HepG2 (cell line): Measurements from ENCODE around the gene CCNF. TPM values are rescaled to one million over a fixed set of nuclear protein-coding genes. Genes with fewer than 3 reads are reported as not detected.

Experiments
- AGO2 ChIP-seq: fragments of 200-400 bp; formaldehyde crosslinking; optimal IDR thresholded peaks from 2 replicates; pipeline ENCODE3; 2017; ENCODE audit warnings: mild to moderate bottlenecking, low read depth, low read length, moderate library complexity
- CERS6 ChIP-seq: sonication (generic); formaldehyde crosslinking; IDR thresholded peaks from 2 replicates; pipeline ENCODE4 v1.5.0; 2020; ENCODE audit warnings: missing genetic modification reagents
- FOXO1 ChIP-seq: sonication (generic); formaldehyde crosslinking; IDR thresholded peaks from 2 replicates; pipeline ENCODE4 v1.4.0; 2020; ENCODE audit warnings: missing genetic modification reagents
- GABPA ChIP-seq, 2 experiments: IDR thresholded peaks; 2 replicates each; pipeline ENCODE4 v1.6.1; 2011 to 2016; ENCODE audit warnings: low read depth in 2 of 2, low read length in 1 of 2, missing biosample characterization in 1 of 2, missing genetic modification characterization in 1 of 2
- GATAD2A ChIP-seq: IDR thresholded peaks from 2 replicates; pipeline ENCODE4 v1.6.1; 2016
- HDAC1 ChIP-seq: sonication (generic); formaldehyde crosslinking; IDR thresholded peaks from 2 replicates; pipeline ENCODE4 v1.5.1; 2020; ENCODE audit warnings: mild to moderate bottlenecking, missing genetic modification reagents
- HNRNPUL1 ChIP-seq: fragments of 200-400 bp; formaldehyde crosslinking; IDR thresholded peaks from 2 replicates; pipeline ENCODE4 v1.6.1; 2017; ENCODE audit warnings: low read depth, mild to moderate bottlenecking, low read length, moderate library complexity
- NAIF1 ChIP-seq: sonication (generic); formaldehyde crosslinking; IDR thresholded peaks from 2 replicates; pipeline ENCODE4 v1.5.0; 2020; ENCODE audit warnings: mild to moderate bottlenecking, missing genetic modification reagents, borderline replicate concordance
- PAXIP1 ChIP-seq: sonication (generic); formaldehyde crosslinking; conservative IDR thresholded peaks from 2 replicates; pipeline ENCODE4 v1.4.0; 2020; ENCODE audit warnings: mild to moderate bottlenecking, missing genetic modification reagents, moderate library complexity
- RARA ChIP-seq: IDR thresholded peaks from 2 replicates; pipeline ENCODE4 v1.6.1; 2016; ENCODE audit warnings: missing genetic modification reagents, missing compliant biosample characterization
- SNAI1 ChIP-seq: sonication (generic); formaldehyde crosslinking; IDR thresholded peaks from 2 replicates; pipeline ENCODE4 v1.5.0; 2020; ENCODE audit warnings: mild to moderate bottlenecking, missing genetic modification reagents, borderline replicate concordance
- SP4 ChIP-seq: sonication (generic); formaldehyde crosslinking; IDR thresholded peaks from 2 replicates; pipeline ENCODE4 v1.8.1; 2023; ENCODE audit warnings: mild to moderate bottlenecking, missing genetic modification reagents
- TAF1 ChIP-seq: sonication (generic); formaldehyde crosslinking; IDR thresholded peaks from 2 replicates; pipeline ENCODE4 v1.4.0; 2020; ENCODE audit warnings: missing genetic modification reagents
- ZNF362 ChIP-seq: sonication (generic); formaldehyde crosslinking; IDR thresholded peaks from 2 replicates; pipeline ENCODE4 v1.4.0; 2020; ENCODE audit warnings: missing genetic modification reagents, mild to moderate bottlenecking, borderline replicate concordance
- ZNF414 ChIP-seq: sonication (generic); formaldehyde crosslinking; IDR thresholded peaks from 2 replicates; pipeline ENCODE4 v1.5.0; 2020; ENCODE audit warnings: missing genetic modification reagents
- ZNF446 ChIP-seq: sonication (generic); formaldehyde crosslinking; IDR thresholded peaks from 2 replicates; pipeline ENCODE4 v1.5.0; 2020; ENCODE audit warnings: mild to moderate bottlenecking, missing genetic modification reagents
- ZNF574 ChIP-seq: sonication (generic); formaldehyde crosslinking; IDR thresholded peaks from 2 replicates; pipeline ENCODE4 v1.4.0; 2020; ENCODE audit warnings: missing genetic modification reagents
- ZNF607 ChIP-seq: sonication (generic); formaldehyde crosslinking; IDR thresholded peaks from 2 replicates; pipeline ENCODE4 v1.5.1; 2020; ENCODE audit warnings: missing genetic modification reagents, mild to moderate bottlenecking, borderline replicate concordance
- ZNF850 ChIP-seq: sonication (generic); formaldehyde crosslinking; conservative IDR thresholded peaks from 2 replicates; pipeline ENCODE4 v1.9.0; 2021; ENCODE audit warnings: mild to moderate bottlenecking, missing genetic modification reagents
- polyA plus RNA-seq, 8 experiments: library from polyadenylated mRNA; depleted of rRNA in 3 of 8; stranded (reverse) in 7 of 8; unstranded in 1 of 8; fragments of >200 nt; fragmentation: Illumina TruSeq in 4 of 8; extraction: Trizol in 4 of 8; gene quantifications; 2 replicates each; pipeline versions ENCODE4 v1.2.1 to v1.2.3, GENCODE V29; 2011 to 2016; ENCODE audit warnings: low read depth in 4 of 8, missing spikeins in 1 of 8, mixed read lengths in 1 of 8; ENCODE audit not compliant: insufficient read depth in 1 of 8
- total RNA-seq, 5 experiments: library from RNA; depleted of rRNA; stranded (reverse); fragments of >200 nt; fragmentation: Illumina TruSeq; extraction: Trizol; gene quantifications; 2 replicates each; pipeline ENCODE4 v1.2.3, GENCODE V29; 2016; ENCODE audit warnings: low read depth in 1 of 5

CCNF gene
- total and polyA plus RNA-seq, 2 of the 13 experiments (the other 11 are each of a cell fraction or from before 2014, with no cell fraction given), result 6.4 to 22.8 TPM

GRCh38 chr16:2500918-2501750 is 71.9 kb downstream of the CCNF start (continued):
- TF ChIP-seq HNRNPUL1 (no peak), AGO2 (peak; percentile 49), GABPA (IDR thresholded peaks at IDR 0.05; ENCODE audit: low read depth, low read length) (no peak), GABPA (CRISPR knock-in tag; IDR thresholded peaks at IDR 0.05; ENCODE audit: low read depth) (no peak), ZNF850 (CRISPR knock-in tag) (no peak), FOXO1 (CRISPR knock-in tag) (peak; percentile 18; the same call in 1 of the 2 replicates), SP4 (CRISPR knock-in tag) (peak; percentile 28; the same call in 1 of the 2 replicates), ZNF574 (CRISPR knock-in tag) (0 out of 2 replicates have a peak, but pooled peaks have one; percentile 41), HDAC1 (CRISPR knock-in tag) (peak; percentile 60), ZNF446 (no peak), GATAD2A (CRISPR knock-in tag) (peak; percentile 52; the same call in 1 of the 2 replicates), CERS6 (CRISPR knock-in tag) (no peak), PAXIP1 (CRISPR knock-in tag) (0 out of 2 replicates have a peak, but pooled peaks have one; percentile 16), ZNF362 (CRISPR knock-in tag) (no peak), ZNF414 (0 out of 2 replicates have a peak, but pooled peaks have one; percentile 63), TAF1 (CRISPR knock-in tag) (no peak), NAIF1 (CRISPR knock-in tag) (no peak), RARA (CRISPR knock-in tag) (0 out of 2 replicates have a peak, but pooled peaks have one; percentile 6), SNAI1 (CRISPR knock-in tag) (no peak), ZNF607 (CRISPR knock-in tag) (no peak)
